Measurements from ENCODE around the gene ARMH3.

ARMH3 gene

GRCh38 chr10:101826852-101827434, 229.0 kb downstream of the ARMH3 start:
- DNase-seq: no peak

DNA sequence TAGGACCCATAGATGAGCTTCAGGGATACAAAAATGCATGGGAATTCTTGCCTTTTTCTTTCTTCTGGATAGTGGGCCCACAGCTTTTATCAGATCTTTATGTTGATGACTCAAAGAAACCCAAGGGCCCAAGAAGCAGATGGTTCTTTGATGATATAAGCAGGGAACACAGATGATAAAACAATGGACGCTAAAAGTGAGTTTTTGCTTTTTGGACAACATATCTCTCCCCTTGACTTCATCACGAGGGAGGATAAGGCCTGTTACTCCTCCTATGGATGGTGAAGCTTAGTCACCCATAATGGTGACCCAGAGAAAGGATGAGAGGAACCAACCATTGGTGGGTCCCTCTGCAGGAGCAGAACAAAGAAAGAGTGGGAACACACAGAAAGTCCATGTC, 231.2 kb downstream of the ARMH3 start:
- DNase-seq: no peak

DNA sequence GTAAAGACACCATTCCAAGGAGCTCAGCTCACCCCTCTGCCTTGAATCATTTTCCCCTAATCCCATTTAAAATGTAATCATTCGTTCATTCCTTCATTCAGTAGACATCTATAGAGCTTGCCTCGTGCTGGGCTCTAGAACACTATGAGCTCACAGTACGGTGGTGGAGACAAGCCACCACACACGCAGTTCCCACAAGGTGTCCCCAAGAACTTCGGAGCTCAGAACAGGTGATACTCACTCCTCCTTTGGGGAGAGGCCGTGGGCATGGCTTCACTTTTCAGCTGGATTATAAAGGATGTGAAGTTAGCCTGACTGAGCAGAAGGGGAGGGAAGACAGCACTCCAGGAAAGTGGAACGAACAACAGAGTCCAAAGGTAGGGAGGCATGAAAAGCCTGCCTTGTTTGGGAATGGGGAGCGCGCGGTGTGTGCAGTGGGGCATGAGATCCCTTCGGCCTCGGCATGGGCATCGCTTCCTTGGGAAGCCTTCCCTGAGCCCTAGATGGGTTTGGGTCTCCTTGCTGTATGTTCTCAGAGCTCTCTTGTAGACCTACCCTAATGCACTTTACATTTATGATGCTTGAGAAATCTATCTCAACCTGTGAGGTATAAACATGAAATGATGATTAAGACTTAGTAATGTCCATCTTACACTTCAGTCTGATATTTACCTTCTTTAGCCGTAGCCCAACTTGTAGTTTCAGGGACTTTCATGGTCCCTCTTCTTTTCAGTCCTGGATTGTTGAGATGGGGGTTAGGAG, 236.9 kb downstream of the ARMH3 start:
- no peak for DNase-seq

GRCh38 chr10:101818119-101818871, 237.7 kb downstream of the ARMH3 start, which contains the start of gene OGA:
OGA (minus strand) TSS chr10:101818444; CDS start chr10:101818022, 422 bp downstream.
- DNase-seq: peak; percentile 99

DNA sequence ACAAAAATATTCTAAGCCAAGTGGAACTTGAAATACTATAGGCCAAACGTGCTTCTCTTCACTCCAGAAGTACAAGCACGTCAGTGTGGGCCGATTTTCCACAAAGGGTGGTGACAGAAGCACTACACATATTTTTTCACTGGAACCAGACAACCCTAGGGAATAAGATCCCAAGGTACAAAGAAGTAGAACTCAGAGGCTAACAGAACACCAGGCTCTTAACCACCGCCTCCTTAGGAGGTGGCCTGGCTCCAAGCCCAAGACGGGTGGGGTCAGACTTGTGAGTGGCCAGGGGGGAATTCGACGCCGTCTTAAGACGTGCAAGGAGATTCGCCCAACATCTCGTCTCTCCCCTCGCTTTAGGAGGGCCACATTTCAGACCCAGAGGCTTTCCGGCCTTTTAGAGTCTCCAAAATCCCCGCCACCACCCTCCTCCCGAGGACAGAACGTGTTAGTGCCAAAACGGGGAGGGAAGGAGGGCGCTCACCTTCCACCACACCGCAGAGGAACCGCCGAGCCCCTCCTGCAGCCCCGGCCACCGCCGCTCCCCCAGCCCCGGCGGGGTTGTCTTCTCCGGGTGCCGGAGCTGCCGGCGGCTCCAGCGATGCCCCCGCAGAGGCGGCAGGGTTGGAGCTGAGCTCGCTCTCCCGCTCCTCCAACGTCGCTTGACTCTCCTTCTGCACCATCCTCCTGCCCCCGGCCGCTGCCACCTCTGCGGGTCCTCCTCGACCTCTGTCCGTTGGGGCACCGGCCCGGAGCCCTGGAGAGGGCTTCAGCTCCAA, 238.4 kb downstream of the ARMH3 start:
- peak; percentile 41 for DNase-seq

DNA sequence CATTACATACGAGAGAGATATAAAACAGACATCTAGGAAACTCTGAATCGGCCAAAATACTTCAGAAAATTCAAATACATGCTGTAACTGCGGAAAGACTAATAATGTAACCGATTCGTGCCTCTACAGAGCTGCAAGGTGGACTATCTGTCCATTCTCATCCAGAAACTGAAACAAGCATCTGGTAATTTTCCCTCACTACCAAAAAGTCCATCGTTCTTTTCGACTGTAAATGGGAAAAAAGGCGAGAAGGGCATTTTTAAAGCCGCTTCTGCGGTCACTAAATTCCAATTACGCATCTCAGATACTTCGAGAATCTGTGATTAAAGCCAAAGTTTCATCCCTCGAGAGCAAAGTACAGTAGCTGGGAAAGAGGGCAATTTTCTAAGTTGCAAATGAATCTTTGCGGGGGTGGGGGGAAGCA, 239.0 kb downstream of the ARMH3 start:
- DNase-seq: no peak

DNA sequence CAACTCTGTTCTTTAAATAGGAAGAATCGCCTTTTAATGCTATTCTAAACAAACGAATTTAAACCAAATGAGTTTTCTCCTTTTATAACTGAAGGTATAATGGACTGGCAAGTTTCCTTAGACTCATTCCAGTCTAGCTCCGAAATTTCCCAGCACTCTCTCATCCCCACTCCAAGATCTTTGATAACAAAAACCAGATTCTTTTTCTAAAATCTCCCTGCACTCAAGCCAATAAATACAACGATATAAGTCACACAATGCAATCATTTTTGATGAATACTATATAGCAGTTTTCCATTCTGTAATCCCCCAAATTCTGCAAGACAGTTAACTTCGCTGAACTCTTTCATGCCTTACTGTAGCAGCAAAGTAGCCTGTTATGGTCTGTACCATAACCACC, 239.6 kb downstream of the ARMH3 start:
- no peak for DNase-seq

- DNase-seq: peak; percentile 23
Observed at GRCh38 chr10:101814466-101815071, 241.4 kb downstream of the ARMH3 start.

DNA sequence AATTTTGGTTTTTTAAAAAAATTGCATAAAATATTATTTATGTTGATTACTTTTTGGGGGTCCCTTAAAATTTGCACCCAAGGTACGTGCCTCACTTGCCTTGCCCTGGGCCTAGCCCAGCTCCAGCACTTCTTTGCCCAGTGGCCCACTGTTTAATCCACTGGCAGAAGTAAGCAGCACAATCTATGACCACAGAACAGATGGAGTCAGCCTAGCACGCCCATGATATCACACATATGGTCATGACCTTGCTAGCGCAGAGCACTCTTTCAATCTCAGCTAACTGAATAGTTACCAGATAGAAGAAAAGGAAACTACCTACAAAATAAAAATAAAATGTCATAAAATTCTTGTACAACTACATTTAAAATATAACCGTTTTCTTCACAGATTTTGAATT, 243.4 kb downstream of the ARMH3 start:
- no peak for DNase-seq

- DNase-seq: no peak
Observed at GRCh38 chr10:101807158-101807557, 248.8 kb downstream of the ARMH3 start.

DNA sequence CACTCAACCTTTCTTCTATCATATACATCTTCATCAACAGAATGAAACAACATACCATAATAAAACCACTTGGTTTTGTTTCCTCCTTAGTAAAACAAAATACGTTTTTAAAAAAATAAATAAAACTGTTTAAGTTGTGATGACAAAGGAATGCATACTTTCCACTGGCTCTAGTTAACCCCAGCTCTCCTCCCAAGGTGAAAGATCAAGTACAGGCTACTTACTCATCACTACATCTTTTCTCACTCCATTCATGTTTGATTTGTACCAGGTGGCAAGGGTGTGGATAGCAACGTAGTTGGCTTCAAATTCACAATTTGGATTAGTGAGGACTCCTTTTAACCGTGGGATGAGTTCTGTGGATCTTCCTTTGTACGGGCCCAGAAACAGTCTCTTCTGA, 252.5 kb downstream of the ARMH3 start:
- DNase-seq: no peak

DNA sequence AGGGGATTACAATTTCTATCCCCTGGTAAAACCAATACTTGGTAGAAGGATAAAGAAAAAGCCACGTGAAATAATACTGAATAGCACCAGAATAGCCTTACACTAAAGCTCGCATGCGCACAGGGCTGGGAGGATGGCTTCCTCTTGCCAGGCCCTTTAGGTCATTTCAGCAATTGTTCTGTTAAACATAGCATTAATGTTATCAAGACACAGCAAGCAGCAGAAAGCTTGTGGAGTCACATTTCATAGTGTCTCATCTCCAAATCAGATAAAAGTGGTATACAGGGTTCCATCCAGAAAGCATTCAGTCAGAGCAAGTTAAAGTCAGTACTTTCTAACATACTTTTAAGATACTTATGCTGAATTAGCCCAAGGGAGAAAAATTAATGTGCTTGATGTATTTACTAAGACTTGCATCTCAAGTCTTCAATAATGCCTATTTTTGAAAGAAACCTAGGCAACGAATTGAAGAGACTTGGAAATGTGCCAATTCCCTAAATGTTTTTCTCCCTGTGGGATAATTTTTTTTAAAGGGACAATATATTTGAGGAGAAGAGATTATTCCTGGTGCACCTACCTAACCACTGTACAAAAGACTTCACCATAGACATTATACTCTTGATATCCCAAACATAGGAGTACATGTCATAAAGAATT, 258.4 kb downstream of the ARMH3 start:
- no peak for DNase-seq

Measured in CD4-positive, alpha-beta T cell treated with Interleukin-12 subunit alpha and Interleukin-12 subunit beta, for 1 hour (primary cell).